ENCODE results near the gene SLC7A6. TPM values are rescaled to one million over a fixed set of nuclear protein-coding genes. Genes with fewer than 3 reads are reported as not detected.

The SLC7A6 gene
- total and polyA plus RNA-seq, 2 experiments from 2014 or later: 20.5 to 29.7 TPM

DNA sequence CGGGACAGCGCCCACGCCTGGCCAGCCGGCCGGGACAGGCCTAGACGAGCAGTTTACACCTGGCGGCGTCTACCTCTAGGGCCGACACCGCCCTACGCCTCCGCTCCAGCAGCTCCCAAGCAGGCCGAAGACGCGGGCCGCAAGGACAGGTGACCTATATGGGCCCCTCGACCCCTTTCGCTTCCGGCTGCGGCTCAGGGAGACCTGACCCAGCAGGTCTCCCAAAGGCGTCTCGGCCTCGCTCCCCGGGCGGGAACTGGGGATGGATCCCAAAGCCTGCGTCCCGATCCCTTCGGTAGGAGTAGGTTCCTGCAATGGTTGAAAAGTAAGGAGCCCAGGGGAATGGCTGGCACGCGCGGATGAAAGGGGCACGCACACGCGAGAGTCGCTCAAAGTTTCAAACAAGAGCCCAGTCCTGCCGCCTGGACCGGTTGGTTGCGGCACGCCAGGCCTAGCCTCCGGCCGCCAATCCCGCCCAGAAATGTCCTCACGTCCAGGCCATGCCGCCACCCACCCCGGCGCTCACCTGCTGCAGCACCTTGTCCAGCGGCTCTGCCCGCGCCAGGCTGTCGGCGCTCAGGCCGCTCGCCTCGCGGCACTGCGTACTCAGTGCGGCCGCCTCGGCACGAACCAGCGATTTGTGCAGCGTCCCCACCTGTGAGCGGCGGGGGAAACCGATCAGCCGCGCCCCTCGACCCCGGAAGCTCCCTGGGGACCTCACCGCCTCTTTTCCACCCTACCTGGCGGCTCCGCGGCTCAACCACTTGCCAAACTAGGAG is 29.0 kb upstream of the SLC7A6 start:
- Histone ChIP-seq H3K36me3 (replicated peaks; ENCODE audit: insufficient read depth, low read depth) (no peaks in the 10 kb centered on the region), H3K9me3 (ENCODE audit: low read depth) (no peaks in the 10 kb centered on the region), H3K27me3 (no peaks in the 10 kb centered on the region), H2AFZ (peak overlapping the region; percentile 43), H3K79me2 (peaks cover 28% of the 10 kb centered on the region), H3K9me2 (replicated peaks; ENCODE audit: insufficient read depth) (no peaks in the 10 kb centered on the region), H3K4me3 (peak overlapping the region; percentile 80), H3K4me1 (ENCODE audit: insufficient read depth) (peaks cover 21% of the 10 kb centered on the region), H4K20me1 (ENCODE audit: insufficient read depth, poor library complexity, severe bottlenecking) (peaks cover 9% of the 10 kb centered on the region), H3K27ac (peak overlapping the region; percentile 100), H3K4me2 (peak overlapping the region; percentile 85)
- WGBS (ENCODE audit: low lambda C conversion rate, missing lambda C conversion rate): 7% methylated on average over 72 of the region's 73 CpGs
- TF ChIP-seq EZH2phosphoT487 (IDR thresholded peaks at IDR 0.05; ENCODE audit: low read depth, severe bottlenecking, unreplicated experiment): no peak
- no peak for TF ChIP-seq EZH2 (IDR thresholded peaks at IDR 0.05; ENCODE audit: borderline replicate concordance)
- TF ChIP-seq, protein P1, sequence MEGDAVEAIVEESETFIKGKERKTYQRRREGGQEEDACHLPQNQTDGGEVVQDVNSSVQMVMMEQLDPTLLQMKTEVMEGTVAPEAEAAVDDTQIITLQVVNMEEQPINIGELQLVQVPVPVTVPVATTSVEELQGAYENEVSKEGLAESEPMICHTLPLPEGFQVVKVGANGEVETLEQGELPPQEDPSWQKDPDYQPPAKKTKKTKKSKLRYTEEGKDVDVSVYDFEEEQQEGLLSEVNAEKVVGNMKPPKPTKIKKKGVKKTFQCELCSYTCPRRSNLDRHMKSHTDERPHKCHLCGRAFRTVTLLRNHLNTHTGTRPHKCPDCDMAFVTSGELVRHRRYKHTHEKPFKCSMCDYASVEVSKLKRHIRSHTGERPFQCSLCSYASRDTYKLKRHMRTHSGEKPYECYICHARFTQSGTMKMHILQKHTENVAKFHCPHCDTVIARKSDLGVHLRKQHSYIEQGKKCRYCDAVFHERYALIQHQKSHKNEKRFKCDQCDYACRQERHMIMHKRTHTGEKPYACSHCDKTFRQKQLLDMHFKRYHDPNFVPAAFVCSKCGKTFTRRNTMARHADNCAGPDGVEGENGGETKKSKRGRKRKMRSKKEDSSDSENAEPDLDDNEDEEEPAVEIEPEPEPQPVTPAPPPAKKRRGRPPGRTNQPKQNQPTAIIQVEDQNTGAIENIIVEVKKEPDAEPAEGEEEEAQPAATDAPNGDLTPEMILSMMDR (IDR thresholded peaks at IDR 0.05; ENCODE audit: poor library complexity): peak; percentile 29
- DNase-seq (ENCODE audit: low spot score): peak; percentile 81

- H3K9me3 ChIP-seq (ENCODE audit: low read depth): no peaks in the 10 kb centered on the region
- peak within 1 kb of the TSS; percentile 80 for H3K4me3 ChIP-seq
- peak within 1 kb of the TSS; percentile 85 for H3K4me2 ChIP-seq
- peak within 1 kb of the TSS; percentile 43 for H2AFZ ChIP-seq
- TF ChIP-seq EZH2phosphoT487 (IDR thresholded peaks at IDR 0.05; ENCODE audit: low read depth, severe bottlenecking, unreplicated experiment): no peak
- TF ChIP-seq, protein P1 (IDR thresholded peaks at IDR 0.05; ENCODE audit: poor library complexity): no peak
- TF ChIP-seq EZH2 (IDR thresholded peaks at IDR 0.05; ENCODE audit: borderline replicate concordance): no peak
- H3K36me3 ChIP-seq (replicated peaks; ENCODE audit: insufficient read depth, low read depth): no peaks in the 10 kb centered on the region
- no peaks in the 10 kb centered on the region for H3K9me2 ChIP-seq (replicated peaks; ENCODE audit: insufficient read depth)
- peak within 1 kb of the TSS; percentile 100 for H3K27ac ChIP-seq
- no peak for DNase-seq (ENCODE audit: low spot score)
- peaks cover 28% of the 10 kb centered on the region for H3K79me2 ChIP-seq
- peaks cover 21% of the 10 kb centered on the region for H3K4me1 ChIP-seq (ENCODE audit: insufficient read depth)
- 2% methylated on average over 16 of the region's 36 CpGs for WGBS (ENCODE audit: low lambda C conversion rate, missing lambda C conversion rate)
- H4K20me1 ChIP-seq (ENCODE audit: insufficient read depth, poor library complexity, severe bottlenecking): peaks cover 9% of the 10 kb centered on the region
- H3K27me3 ChIP-seq: no peaks in the 10 kb centered on the region
Observed at GRCh38 chr16:68235887-68236136, 28.5 kb upstream of the SLC7A6 start, which contains the start of gene ESRP2. TSS of gene ESRP2 (minus strand) at chr16:68236127. CDS start at chr16:68236045, 82 bp downstream.

DNA sequence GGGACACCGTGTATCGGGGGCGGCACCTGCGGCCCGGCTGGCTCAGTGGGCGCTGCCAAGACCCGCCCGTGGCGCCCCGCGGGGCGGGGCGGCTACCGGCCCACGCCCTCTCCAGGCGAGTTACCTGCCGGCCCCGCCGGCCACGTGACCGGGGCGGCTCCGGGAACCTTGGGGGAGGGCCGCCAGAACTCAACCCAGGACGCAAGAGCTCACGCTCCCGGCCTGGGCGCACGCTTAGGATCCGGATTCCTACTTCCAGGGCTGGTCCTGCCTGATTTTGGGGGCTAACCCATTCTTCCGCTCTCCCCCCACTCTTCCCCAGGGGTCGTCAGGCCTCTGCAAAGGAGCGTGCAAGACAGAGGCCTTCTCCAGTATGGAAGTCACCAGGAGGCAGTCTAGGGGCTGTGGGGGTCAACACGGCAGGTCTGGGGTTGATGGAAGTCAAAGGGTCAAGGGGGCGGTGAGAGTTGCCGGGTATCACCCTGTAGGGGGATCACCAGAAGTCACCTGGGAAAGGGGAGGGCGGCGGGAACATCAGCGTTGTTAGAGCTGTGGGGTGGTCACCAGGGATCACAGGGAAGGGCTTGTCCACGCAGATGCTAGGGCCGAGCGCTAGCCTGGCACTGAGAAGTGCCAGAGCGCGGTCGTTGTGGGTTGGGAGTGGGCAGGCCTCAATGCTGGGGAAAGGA is 28.0 kb upstream of the SLC7A6 start:
- Histone ChIP-seq H3K4me2 (peak overlapping the region; percentile 85), H3K9me2 (replicated peaks; ENCODE audit: insufficient read depth) (no peaks in the 10 kb centered on the region), H3K36me3 (replicated peaks; ENCODE audit: insufficient read depth, low read depth) (no peaks in the 10 kb centered on the region), H4K20me1 (ENCODE audit: insufficient read depth, poor library complexity, severe bottlenecking) (peaks cover 9% of the 10 kb centered on the region), H3K4me1 (ENCODE audit: insufficient read depth) (peaks cover 21% of the 10 kb centered on the region), H3K79me2 (peaks cover 28% of the 10 kb centered on the region), H3K4me3 (peak overlapping the region; percentile 80), H3K9me3 (ENCODE audit: low read depth) (no peaks in the 10 kb centered on the region), H2AFZ (peak overlapping the region; percentile 43), H3K27ac (peak overlapping the region; percentile 100), H3K27me3 (no peaks in the 10 kb centered on the region)
- DNase-seq (ENCODE audit: low spot score): peak; percentile 95
- WGBS (ENCODE audit: low lambda C conversion rate, missing lambda C conversion rate): 5% methylated on average over 35 of the region's 45 CpGs
- TF ChIP-seq EZH2phosphoT487 (IDR thresholded peaks at IDR 0.05; ENCODE audit: low read depth, severe bottlenecking, unreplicated experiment): no peak
- TF ChIP-seq, protein P1 (IDR thresholded peaks at IDR 0.05; ENCODE audit: poor library complexity): no peak
- no peak for TF ChIP-seq EZH2 (IDR thresholded peaks at IDR 0.05; ENCODE audit: borderline replicate concordance)
